HCT116 (cell line): Measurements from ENCODE around the gene SNCAIP. TPM values are rescaled to one million over a fixed set of nuclear protein-coding genes. Genes with fewer than 3 reads are reported as not detected.

Experiments used
- ATAC-seq: fragments of 200-7000 bp; cut with Tn5 transposase; 2 replicates; pipeline ENCODE4 v1.9.1; 2020; ENCODE audit warnings: mild to moderate bottlenecking, moderate library complexity
- BruUV-seq: library from RNA; stranded (reverse); fragments of 400-500 nt; replicated peaks from 2 replicates; lab custom pipeline; 2021; lab: Mats Ljungman, UMichigan
- CTCF ChIA-PET: fragments of 300-600 bp; sonication (Branson Sonifier 250); formaldehyde crosslinking; loops from one replicate; lab custom pipeline; 2021; ENCODE audit warnings: antibody characterized with exemption; lab: Charles Lee
- POLR2A ChIA-PET: fragments of 300-600, 350-600 bp; sonication (Branson Sonifier 250); formaldehyde crosslinking; loops from one replicate; lab custom pipeline; 2021; ENCODE audit warnings: antibody characterized with exemption; lab: Charles Lee
- RAD21 ChIA-PET, 2 experiments: fragments of 300-600 bp; sonication (Branson Sonifier 250); formaldehyde crosslinking; loops; one replicate each; lab custom pipeline; 2023; ENCODE audit warnings: low total read pairs in 2 of 2; ENCODE audit not compliant: uncharacterized antibody in 2 of 2, unreplicated experiment in 2 of 2, low non-redundant PET in 1 of 2; lab: Charles Lee
- DNase-seq: peaks from one replicate; pipeline ENCODE4 v3.0.0-alpha.2; 2010; ENCODE audit warnings: low read depth, low spot score
- H2AFZ ChIP-seq: fragments of 200-600 bp; shearing (Covaris generic), sonication (generic); 2 replicates; pipeline ENCODE4 v1.6.1; 2017; ENCODE audit warnings: low read depth, mixed run types, mixed read lengths, antibody characterized with exemption, low read length; ENCODE audit not compliant: poor library complexity, severe bottlenecking
- H3K27ac ChIP-seq: 2 replicates; pipeline ENCODE4 v1.5.1; 2012; ENCODE audit warnings: low read depth, low read length
- H3K27me3 ChIP-seq: fragments of 200-600 bp; sonication (generic); 2 replicates; pipeline ENCODE4 v1.6.1; 2016; ENCODE audit warnings: mixed run types, low read length, mixed read lengths; ENCODE audit not compliant: insufficient read depth
- H3K36me3 ChIP-seq, 2 experiments: fragments of 200-500 bp in 1 of 2; fragments of 200-600 bp in 1 of 2; sonication (Bioruptor generic) in 1 of 2; sonication (generic) in 1 of 2; 2 replicates each; pipeline versions ENCODE4 v1.5.1 to v1.6.1; 2014 to 2016; ENCODE audit warnings: low read length in 2 of 2, inconsistent platforms in 1 of 2, mixed read lengths in 1 of 2, mixed run types in 1 of 2; ENCODE audit not compliant: insufficient read depth in 2 of 2, control insufficient read depth in 1 of 2
- H3K4me1 ChIP-seq, 2 experiments: fragments of 200-600 bp in 1 of 2; sonication (generic) in 1 of 2; 2 replicates each; pipeline versions ENCODE4 v1.5.1 to v1.6.1; 2012 to 2017; ENCODE audit warnings: low read length in 2 of 2, inconsistent platforms in 1 of 2, mild to moderate bottlenecking in 1 of 2, mixed read lengths in 1 of 2, mixed run types in 1 of 2, moderate library complexity in 1 of 2; ENCODE audit not compliant: insufficient read depth in 2 of 2, control insufficient read depth in 1 of 2
- H3K4me2 ChIP-seq: fragments of 200-600 bp; sonication (generic); 2 replicates; pipeline ENCODE4 v1.6.1; 2017; ENCODE audit warnings: mixed run types, low read length, mixed read lengths
- H3K4me3 ChIP-seq, 2 experiments: fragments of 200-600 bp in 1 of 2; sonication (generic) in 1 of 2; replicated peaks in 1 of 2; 2 replicates each; pipeline ENCODE4 v1.5.1; 2011 to 2016; ENCODE audit warnings: low read length in 2 of 2, control low read depth in 1 of 2, low read depth in 1 of 2, mild to moderate bottlenecking in 1 of 2, mixed read lengths in 1 of 2, mixed run types in 1 of 2
- H3K79me2 ChIP-seq: fragments of 200-600 bp; sonication (generic); 2 replicates; pipeline ENCODE4 v1.6.1; 2017; ENCODE audit warnings: mild to moderate bottlenecking, mixed run types, low read length, moderate library complexity, mixed read lengths; ENCODE audit not compliant: insufficient read depth
- H3K9ac ChIP-seq: fragments of 200-600 bp; sonication (generic); 2 replicates; pipeline ENCODE4 v1.6.1; 2016; ENCODE audit warnings: low read length, mixed read lengths
- H3K9me2 ChIP-seq: fragments of 200-600 bp; sonication (generic), shearing (Covaris generic); 2 replicates; pipeline ENCODE4 v1.6.1; 2017; ENCODE audit warnings: mixed run types, mild to moderate bottlenecking, moderate library complexity; ENCODE audit not compliant: insufficient read depth
- H3K9me3 ChIP-seq, 2 experiments: fragments of 200-500 bp in 1 of 2; fragments of 200-600 bp in 1 of 2; sonication (Bioruptor generic) in 1 of 2; sonication (generic) in 1 of 2; 2 replicates each; pipeline ENCODE4 v1.6.1; 2014 to 2017; ENCODE audit warnings: low read length in 2 of 2, mixed read lengths in 2 of 2, inconsistent platforms in 1 of 2, low read depth in 1 of 2, mild to moderate bottlenecking in 1 of 2, mixed run types in 1 of 2, moderate library complexity in 1 of 2; ENCODE audit not compliant: control insufficient read depth in 1 of 2, insufficient read depth in 1 of 2
- H4K20me1 ChIP-seq: fragments of 200-600 bp; sonication (generic), shearing (Covaris generic); 2 replicates; pipeline ENCODE4 v1.6.1; 2017; ENCODE audit warnings: mixed run types, mild to moderate bottlenecking, moderate library complexity; ENCODE audit not compliant: insufficient read depth
- ATF3 ChIP-seq: IDR thresholded peaks from 2 replicates; pipeline ENCODE4 v1.6.1; 2012
- CBX3 ChIP-seq: IDR thresholded peaks from 2 replicates; pipeline ENCODE4 v1.6.1; 2012; ENCODE audit warnings: low read depth
- CTCF ChIP-seq, 3 experiments: fragments of 200-600 bp in 1 of 3; sonication (generic) in 1 of 3; IDR thresholded peaks in 2 of 3; conservative IDR thresholded peaks in 1 of 3; 2 replicates each; pipeline ENCODE4 v1.5.1; 2012 to 2017; ENCODE audit warnings: low read depth in 2 of 3, low read length in 2 of 3, antibody characterized with exemption in 1 of 3, borderline replicate concordance in 1 of 3, control low read depth in 1 of 3, mild to moderate bottlenecking in 1 of 3, mixed read lengths in 1 of 3, mixed run types in 1 of 3, moderate library complexity in 1 of 3; ENCODE audit not compliant: insufficient read depth in 1 of 3
- EGR1 ChIP-seq: IDR thresholded peaks from 2 replicates; pipeline ENCODE4 v1.6.1; 2012; ENCODE audit warnings: low read depth
- ELF1 ChIP-seq: IDR thresholded peaks from 2 replicates; pipeline ENCODE4 v1.6.1; 2012; ENCODE audit warnings: low read depth, borderline replicate concordance
- EZH2 ChIP-seq: fragments of 200-600 bp; sonication (generic); IDR thresholded peaks from 2 replicates; pipeline ENCODE4 v1.6.1; 2017; ENCODE audit warnings: antibody characterized with exemption, mixed run types
- EZH2phosphoT487 ChIP-seq: fragments of 200-600 bp; IDR thresholded peaks from 2 replicates; pipeline ENCODE4 v1.6.1; 2018; ENCODE audit warnings: antibody characterized with exemption, borderline replicate concordance
- FOSL1 ChIP-seq: IDR thresholded peaks from 2 replicates; pipeline ENCODE4 v1.6.1; 2012; ENCODE audit warnings: low read depth
- JUND ChIP-seq: IDR thresholded peaks from 2 replicates; pipeline ENCODE4 v1.6.1; 2012
- MAX ChIP-seq: IDR thresholded peaks from 2 replicates; pipeline ENCODE4 v1.6.1; 2012
- POLR2A ChIP-seq: IDR thresholded peaks from 2 replicates; pipeline ENCODE4 v1.7.0; 2011; ENCODE audit warnings: borderline replicate concordance; ENCODE audit not compliant: insufficient read depth, insufficient read length; ENCODE audit errors: extremely low read depth
- POLR2AphosphoS5 ChIP-seq: IDR thresholded peaks from 2 replicates; pipeline ENCODE4 v1.6.1; 2011; ENCODE audit warnings: mild to moderate bottlenecking, low read depth, low read length, moderate library complexity
- REST ChIP-seq: IDR thresholded peaks from 2 replicates; pipeline ENCODE4 v1.6.1; 2012; ENCODE audit warnings: low read depth
- SIN3A ChIP-seq: IDR thresholded peaks from 2 replicates; pipeline ENCODE4 v1.6.1; 2012; ENCODE audit warnings: low read depth
- TCF7L2 ChIP-seq: IDR thresholded peaks from 2 replicates; pipeline ENCODE4 v1.7.0; 2011; ENCODE audit warnings: borderline replicate concordance, inconsistent platforms; ENCODE audit not compliant: insufficient read depth, insufficient read length; ENCODE audit errors: extremely low read depth
- YY1 ChIP-seq: IDR thresholded peaks from 2 replicates; pipeline ENCODE4 v1.6.1; 2011; ENCODE audit warnings: low read length, low read depth, moderate library complexity, mild to moderate bottlenecking; ENCODE audit not compliant: insufficient replicate concordance; ENCODE audit errors: extremely low read depth
- ZBTB33 ChIP-seq: IDR thresholded peaks from 2 replicates; pipeline ENCODE4 v1.6.1; 2011; ENCODE audit warnings: mild to moderate bottlenecking, low read length, moderate library complexity; ENCODE audit not compliant: insufficient replicate concordance; ENCODE audit errors: extremely low read depth
- intact Hi-C: fragments of 100-400 bp; cut with micrococcal nuclease; formaldehyde crosslinking; loops from 2 replicates; pipeline ENCODE4 v1.10.0; 2022
- total RNA-seq: library from RNA; stranded (reverse); gene quantifications from one replicate; pipeline ENCODE4 v1.2.1, GENCODE V29; 2021; ENCODE audit not compliant: unreplicated experiment

SNCAIP gene
- total RNA-seq, 1 experiment from 2014 or later, result not detected

- Histone ChIP-seq H4K20me1 (no peaks in the 10 kb centered on the region), H3K9ac (no peak overlapping the region), H3K27me3 (no peaks in the 10 kb centered on the region), H3K4me1 (no peaks in the 10 kb centered on the region), H2AFZ (no peak overlapping the region), H3K9me3 (no peaks in the 10 kb centered on the region), H3K36me3 (no peaks in the 10 kb centered on the region), H3K79me2 (no peaks in the 10 kb centered on the region), H3K9me2 (no peaks in the 10 kb centered on the region), H3K4me3 (no peak overlapping the region), H3K27ac (no peak overlapping the region), H3K4me2 (no peak overlapping the region)
- intact Hi-C loops, result no loop called here
- ChIA-PET CTCF (no interaction called here), POLR2A (no interaction called here), RAD21 (no interaction called here)
- no peak for DNase-seq
- no peak for ATAC-seq
- BruUV-seq, result no TSS peak
- TF ChIP-seq SIN3A, result no peak
- no peak for TF ChIP-seq EGR1
- TF ChIP-seq ELF1, result no peak
- no peak for TF ChIP-seq YY1
- TF ChIP-seq REST, result no peak
- no peak for TF ChIP-seq CTCF (IDR thresholded peaks at IDR 0.05 in 2 of 3, conservative IDR thresholded peaks at IDR 0.05 in 1 of 3; ENCODE audit: borderline replicate concordance in 1 of 3, insufficient read depth in 1 of 3, low read depth in 2 of 3, low read length in 2 of 3)
- no peak for TF ChIP-seq CBX3
- TF ChIP-seq EZH2, result no peak
- TF ChIP-seq ZBTB33, result no peak
- TF ChIP-seq TCF7L2, result no peak
- TF ChIP-seq POLR2A, result no peak
- no peak for TF ChIP-seq MAX
- no peak for TF ChIP-seq FOSL1
- TF ChIP-seq EZH2phosphoT487, result no peak
- TF ChIP-seq POLR2AphosphoS5, result no peak
- no peak for TF ChIP-seq ATF3
- no peak for TF ChIP-seq JUND
Observed at GRCh38 chr5:122296871-122297270, 15.2 kb upstream of the SNCAIP start.
